Neuronal stem cell (in vitro differentiated cells): Measurements from ENCODE around the gene PIK3R2.

ENCODE experiments used
- DNase-seq: peaks from one replicate; pipeline ENCODE4 v3.0.0-alpha.2; 2013; ENCODE audit warnings: low spot score
- H2AFZ ChIP-seq: one replicate; pipeline ENCODE4 v1.6.1; 2013; ENCODE audit warnings: mild to moderate bottlenecking, low read length, inconsistent platforms
- H2AK5ac ChIP-seq: 2 replicates; pipeline ENCODE4 v1.6.1; 2013; ENCODE audit warnings: low read depth, mild to moderate bottlenecking, inconsistent platforms, low read length, moderate library complexity, mixed read lengths
- H2BK120ac ChIP-seq: 2 replicates; pipeline ENCODE4 v1.6.1; 2013; ENCODE audit warnings: low read depth, mild to moderate bottlenecking, inconsistent platforms, low read length, moderate library complexity, mixed read lengths
- H2BK12ac ChIP-seq: one replicate; pipeline ENCODE4 v1.6.1; 2013; ENCODE audit warnings: low read length, inconsistent platforms
- H2BK15ac ChIP-seq: 2 replicates; pipeline ENCODE4 v1.6.1; 2013; ENCODE audit warnings: mild to moderate bottlenecking, low read length, inconsistent platforms, mixed read lengths
- H2BK5ac ChIP-seq: one replicate; pipeline ENCODE4 v1.6.1; 2013; ENCODE audit warnings: inconsistent platforms, mild to moderate bottlenecking, low read length, moderate library complexity
- H3K14ac ChIP-seq: one replicate; pipeline ENCODE4 v1.6.1; 2013; ENCODE audit warnings: low read length, inconsistent platforms
- H3K18ac ChIP-seq: 2 replicates; pipeline ENCODE4 v1.6.1; 2013; ENCODE audit warnings: low read length, inconsistent platforms
- H3K23ac ChIP-seq: 2 replicates; pipeline ENCODE4 v1.6.1; 2013; ENCODE audit warnings: low read depth, mild to moderate bottlenecking, mixed read lengths, low read length, inconsistent platforms; ENCODE audit not compliant: poor library complexity
- H3K27ac ChIP-seq: replicated peaks from 3 replicates; pipeline ENCODE4 v1.5.1; 2013; ENCODE audit warnings: low read length, inconsistent platforms
- H3K27me3 ChIP-seq, 3 experiments: 2 replicates each; pipeline ENCODE4 v1.6.1; 2013; ENCODE audit warnings: low read length in 3 of 3, mild to moderate bottlenecking in 2 of 3, inconsistent platforms in 1 of 3, low read depth in 1 of 3, mixed read lengths in 1 of 3, moderate library complexity in 1 of 3; ENCODE audit not compliant: control insufficient read depth in 3 of 3, insufficient read depth in 3 of 3
- H3K36me3 ChIP-seq, 2 donors: replicated peaks in 1 of 2; 2 replicates each; pipeline ENCODE4 v1.6.1; 2013; ENCODE audit warnings: low read length in 2 of 2; ENCODE audit not compliant: control insufficient read depth in 2 of 2, insufficient read depth in 2 of 2
- H3K4ac ChIP-seq: 2 replicates; pipeline ENCODE4 v1.6.1; 2013; ENCODE audit warnings: inconsistent platforms, mild to moderate bottlenecking, low read length, moderate library complexity
- H3K4me1 ChIP-seq, 2 donors: 1 replicate in 1 of 2; 2 replicates in 1 of 2; pipeline ENCODE4 v1.6.1; 2013; ENCODE audit warnings: low read length in 2 of 2, low read depth in 1 of 2; ENCODE audit not compliant: control insufficient read depth in 2 of 2, insufficient read depth in 1 of 2
- H3K4me2 ChIP-seq: one replicate; pipeline ENCODE4 v1.6.1; 2013; ENCODE audit warnings: mild to moderate bottlenecking, low read length, inconsistent platforms; ENCODE audit not compliant: insufficient read depth, poor library complexity, severe bottlenecking
- H3K4me3 ChIP-seq, 2 donors: 2 replicates each; pipeline ENCODE4 v1.5.1; 2013; ENCODE audit warnings: low read length in 2 of 2, mild to moderate bottlenecking in 2 of 2, inconsistent platforms in 1 of 2, moderate library complexity in 1 of 2
- H3K79me1 ChIP-seq: one replicate; pipeline ENCODE4 v1.6.1; 2013; ENCODE audit warnings: low read depth, mild to moderate bottlenecking, inconsistent platforms, low read length, moderate library complexity
- H3K9ac ChIP-seq: one replicate; pipeline ENCODE4 v1.6.1; 2013; ENCODE audit warnings: mild to moderate bottlenecking, low read depth, low read length, inconsistent platforms; ENCODE audit not compliant: poor library complexity
- H3K9me3 ChIP-seq, 2 donors: replicated peaks in 1 of 2; 2 replicates each; pipeline versions ENCODE3 to v1.6.1; 2013; ENCODE audit warnings: low read length in 2 of 2, mild to moderate bottlenecking in 2 of 2, inconsistent platforms in 1 of 2, low read depth in 1 of 2, mixed read lengths in 1 of 2, moderate library complexity in 1 of 2; ENCODE audit not compliant: control insufficient read depth in 2 of 2, insufficient read depth in 1 of 2
- H4K8ac ChIP-seq: one replicate; pipeline ENCODE4 v1.6.1; 2013; ENCODE audit warnings: low read depth, mild to moderate bottlenecking, inconsistent platforms, low read length, moderate library complexity
- H4K91ac ChIP-seq: one replicate; pipeline ENCODE4 v1.6.1; 2013; ENCODE audit warnings: low read length, low read depth, mild to moderate bottlenecking, inconsistent platforms; ENCODE audit not compliant: poor library complexity
- WGBS, 2 donors: extraction: QIAGEN DNeasy Blood & Tissue Kit; methylation state at CpG; one replicate each; pipeline ENCODE4 v1.1.7; 2013; ENCODE audit warnings: missing lambda C conversion rate in 2 of 2, mixed read lengths in 1 of 2; ENCODE audit not compliant: insufficient read length in 2 of 2, insufficient replicate concordance in 1 of 2; ENCODE audit errors: extremely low coverage in 2 of 2; 5-methylcytosine and 5-hydroxymethylcytosine counted together

Gene PIK3R2

DNA sequence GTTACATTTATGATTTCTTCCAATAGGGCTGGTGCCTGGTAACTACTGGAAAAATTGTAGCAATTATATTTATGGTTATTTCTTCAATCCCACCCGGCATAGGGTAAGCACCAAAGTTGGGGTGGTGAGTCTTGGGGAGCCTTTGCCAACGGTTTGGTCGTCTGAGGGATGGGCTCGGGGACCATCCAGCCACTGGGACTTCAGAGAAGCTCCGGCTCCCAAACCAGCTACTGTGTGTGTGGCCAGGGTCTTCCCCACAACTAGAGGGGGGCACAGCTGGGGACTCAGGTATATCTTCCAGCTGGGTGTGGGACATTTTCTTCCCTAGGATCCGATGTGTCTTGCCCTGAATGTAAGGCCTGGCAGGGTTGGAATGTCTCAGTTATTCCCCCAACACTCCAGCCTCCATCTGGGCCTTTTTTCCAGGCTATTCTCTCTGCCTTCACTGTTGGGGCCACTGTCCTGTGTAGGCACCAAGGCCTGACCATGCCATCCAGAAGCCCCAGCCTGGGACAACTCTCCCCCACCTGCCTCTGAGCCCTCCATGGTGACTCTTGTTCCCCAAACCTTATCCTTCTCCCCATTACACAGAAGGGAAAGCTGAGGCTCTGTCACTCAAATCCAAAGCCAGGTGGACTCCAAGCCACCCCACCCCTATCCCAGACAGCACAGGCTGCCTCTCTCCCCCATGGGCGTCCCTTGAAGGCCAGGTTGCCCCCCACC lies 19.5 kb downstream of the PIK3R2 start:
- no peak overlapping the region for H3K14ac ChIP-seq
- no peak overlapping the region for H2AFZ ChIP-seq
- H4K8ac ChIP-seq, result no peak overlapping the region
- no peak overlapping the region for H3K27ac ChIP-seq
- H2BK120ac ChIP-seq, result no peak overlapping the region
- WGBS, 2 donors, result no CpG with 5 or more reads among the region's 7 CpGs
- peaks cover 16 to 29% of the 10 kb centered on the region in 2 donors for H3K36me3 ChIP-seq
- H3K23ac ChIP-seq, result peak overlapping the region; percentile 55
- H3K4me3 ChIP-seq, result no peak overlapping the region
- H2BK5ac ChIP-seq, result peak overlapping the region; percentile 66
- H2BK15ac ChIP-seq, result peak overlapping the region; percentile 72
- peaks cover 3 to 8% of the 10 kb centered on the region in 2 donors for H3K4me1 ChIP-seq
- no peak overlapping the region for H3K4me2 ChIP-seq
- no peak for DNase-seq
- no peaks in the 10 kb centered on the region for H3K9me3 ChIP-seq
- H2BK12ac ChIP-seq, result no peak overlapping the region
- peaks cover 4% of the 10 kb centered on the region for H3K79me1 ChIP-seq
- H3K27me3 ChIP-seq, result peaks cover 3 to 25% (median 23%) of the 10 kb centered on the region in 3 experiments
- no peak overlapping the region for H4K91ac ChIP-seq
- peak overlapping the region; percentile 30 for H3K9ac ChIP-seq
- no peak overlapping the region for H3K4ac ChIP-seq
- H3K18ac ChIP-seq, result peak overlapping the region; percentile 94
- peak overlapping the region; percentile 52 for H2AK5ac ChIP-seq

- no peak overlapping the region for H3K9ac ChIP-seq
- H2BK12ac ChIP-seq, result peak overlapping the region; percentile 80
- peak overlapping the region; percentile 50 for H4K91ac ChIP-seq
- peaks cover 3 to 8% of the 10 kb centered on the region in 2 donors for H3K4me1 ChIP-seq
- peaks cover 13 to 23% of the 10 kb centered on the region in 2 donors for H3K36me3 ChIP-seq
- H3K23ac ChIP-seq, result peak overlapping the region; percentile 55
- H2AFZ ChIP-seq, result peak overlapping the region; percentile 91
- peak overlapping the region; percentile 66 for H2BK5ac ChIP-seq
- peaks cover 4% of the 10 kb centered on the region for H3K79me1 ChIP-seq
- DNase-seq, result no peak
- no peak overlapping the region for H3K27ac ChIP-seq
- peak overlapping the region; percentile 88 for H2AK5ac ChIP-seq
- H3K27me3 ChIP-seq, result peaks cover 3 to 27% (median 25%) of the 10 kb centered on the region in 3 experiments
- H4K8ac ChIP-seq, result no peak overlapping the region
- WGBS, 2 donors, result no CpG with 5 or more reads among the region's 18 CpGs
- peak overlapping the region; percentile 94 for H3K18ac ChIP-seq
- H3K9me3 ChIP-seq, result no peaks in the 10 kb centered on the region
- no peak overlapping the region for H3K14ac ChIP-seq
- H3K4me3 ChIP-seq, result no peak overlapping the region
- H2BK120ac ChIP-seq, result no peak overlapping the region
- peak overlapping the region; percentile 24 for H3K4me2 ChIP-seq
- no peak overlapping the region for H3K4ac ChIP-seq
- H2BK15ac ChIP-seq, result peak overlapping the region; percentile 72
Measured at GRCh38 chr19:18173054-18173571, 20.1 kb downstream of the PIK3R2 start.

GRCh38 chr19:18173572-18174288 lies 20.8 kb downstream of the PIK3R2 start, which contains the start of gene IFI30:
TSS of gene IFI30 (plus strand) at chr19:18173813. CDS start at chr19:18173842, 29 bp downstream.
- Histone ChIP-seq H3K27me3 (peaks cover 3 to 27% (median 25%) of the 10 kb centered on the region in 3 experiments), H3K4ac (no peak within 1 kb of the TSS), H4K91ac (peak within 1 kb of the TSS; percentile 50), H2BK12ac (peak within 1 kb of the TSS; percentile 80), H3K27ac (no peak within 1 kb of the TSS), H3K4me3 (peak within 1 kb of the TSS; percentile 11 to 49), H2BK15ac (peak within 1 kb of the TSS; percentile 72), H2AK5ac (peak within 1 kb of the TSS; percentile 88), H3K9me3 (no peaks in the 10 kb centered on the region), H3K14ac (peak within 1 kb of the TSS; percentile 59), H2BK5ac (peak within 1 kb of the TSS; percentile 66), H3K18ac (peak within 1 kb of the TSS; percentile 94), H3K79me1 (no peaks in the 10 kb centered on the region), H3K23ac (peak within 1 kb of the TSS; percentile 55), H4K8ac (no peak within 1 kb of the TSS), H3K36me3 (peaks cover 8 to 18% of the 10 kb centered on the region in 2 donors), H2AFZ (peak within 1 kb of the TSS; percentile 91), H2BK120ac (no peak within 1 kb of the TSS), H3K4me2 (peak within 1 kb of the TSS; percentile 73), H3K4me1 (peaks cover 3 to 8% of the 10 kb centered on the region in 2 donors), H3K9ac (peak within 1 kb of the TSS; percentile 70)
- no CpG with 5 or more reads among the region's 47 CpGs for WGBS, 2 donors
- DNase-seq, result no peak
